Measurements from ENCODE around the gene FGF3. TPM values are rescaled to one million over a fixed set of nuclear protein-coding genes. Genes with fewer than 3 reads are reported as not detected.

Gene FGF3
- polyA plus RNA-seq, 3 donors = not detected

DNA sequence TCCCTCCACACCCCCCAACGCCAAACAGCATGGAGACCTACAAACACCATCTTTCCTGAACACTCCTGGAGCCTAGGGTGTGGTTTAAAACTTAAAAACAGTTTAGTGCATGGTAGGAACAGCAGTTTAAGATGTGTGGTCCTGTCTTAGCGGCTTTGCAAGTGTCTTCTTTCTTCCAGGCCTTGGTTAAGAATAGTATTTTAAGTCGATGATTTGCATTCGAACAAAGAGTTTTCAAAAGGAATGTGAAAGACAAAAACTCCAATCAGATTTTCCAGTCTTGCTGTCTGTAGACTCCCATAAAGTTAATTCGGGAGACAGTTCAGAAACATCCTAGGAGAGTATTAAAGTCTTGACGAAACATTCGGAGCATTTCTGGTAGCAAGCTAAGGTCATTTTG is 47.8 kb downstream of the FGF3 start:
- Histone ChIP-seq H3K36me3 (replicated peaks in 1 of 2; ENCODE audit: control insufficient read depth in 1 of 2, insufficient read depth in 2 of 2, low read length in 2 of 2) (no peaks in the 10 kb centered on the region), H3K4me1 (ENCODE audit: control insufficient read depth in 1 of 2, insufficient read depth in 2 of 2, low read length in 2 of 2) (no peaks in the 10 kb centered on the region), H3K4me2 (replicated peaks; ENCODE audit: extremely low read depth, low read length, poor library complexity, severe bottlenecking) (no peak overlapping the region), H3K27ac (ENCODE audit: low read depth in 1 of 2, low read length in 2 of 2) (no peak overlapping the region), H4K20me1 (ENCODE audit: insufficient read depth, low read length) (no peaks in the 10 kb centered on the region), H2AFZ (ENCODE audit: insufficient read depth, low read depth, low read length, poor library complexity, severe bottlenecking) (no peak overlapping the region), H3K79me2 (ENCODE audit: insufficient read depth, low read length) (no peaks in the 10 kb centered on the region), H3K27me3 (ENCODE audit: control insufficient read depth in 2 of 2, insufficient read depth in 2 of 2, low read length in 2 of 2) (peaks cover 15 to 51% of the 10 kb centered on the region in 2 donors), H3K4me3 (replicated peaks in 1 of 3; ENCODE audit: low read depth in 2 of 3, low read length in 3 of 3) (no peak overlapping the region), H3K9me3 (replicated peaks in 1 of 2; ENCODE audit: control insufficient read depth in 1 of 2, insufficient read depth in 1 of 2, low read length in 2 of 2) (no peaks in the 10 kb centered on the region), H3K9ac (ENCODE audit: insufficient read depth, low read length, poor library complexity, severe bottlenecking) (no peak overlapping the region)
- no peaks in the 10 kb centered on the region for H3K36me3 Mint-ChIP-seq
- H3K27me3 Mint-ChIP-seq (ENCODE audit: low read depth in 3 of 3) = peaks cover 44 to 66% (median 48%) of the 10 kb centered on the region in 3 donors
- H3K27ac Mint-ChIP-seq = peak overlapping the region in 1 of 7 donors; percentile 57
- H3K4me1 Mint-ChIP-seq = no peaks in the 10 kb centered on the region
- intact Hi-C loops (cut with micrococcal nuclease) = no loop called here
- WGBS (ENCODE audit: insufficient coverage) = no CpG with 5 or more reads among the region's 7 CpGs
- no peak overlapping the region for H3K4me3 Mint-ChIP-seq
- H3K9me3 Mint-ChIP-seq = peaks cover 0 to 10% (median 0%) of the 10 kb centered on the region in 7 donors
- no peak for DNase-seq
- TF ChIP-seq, protein P1, sequence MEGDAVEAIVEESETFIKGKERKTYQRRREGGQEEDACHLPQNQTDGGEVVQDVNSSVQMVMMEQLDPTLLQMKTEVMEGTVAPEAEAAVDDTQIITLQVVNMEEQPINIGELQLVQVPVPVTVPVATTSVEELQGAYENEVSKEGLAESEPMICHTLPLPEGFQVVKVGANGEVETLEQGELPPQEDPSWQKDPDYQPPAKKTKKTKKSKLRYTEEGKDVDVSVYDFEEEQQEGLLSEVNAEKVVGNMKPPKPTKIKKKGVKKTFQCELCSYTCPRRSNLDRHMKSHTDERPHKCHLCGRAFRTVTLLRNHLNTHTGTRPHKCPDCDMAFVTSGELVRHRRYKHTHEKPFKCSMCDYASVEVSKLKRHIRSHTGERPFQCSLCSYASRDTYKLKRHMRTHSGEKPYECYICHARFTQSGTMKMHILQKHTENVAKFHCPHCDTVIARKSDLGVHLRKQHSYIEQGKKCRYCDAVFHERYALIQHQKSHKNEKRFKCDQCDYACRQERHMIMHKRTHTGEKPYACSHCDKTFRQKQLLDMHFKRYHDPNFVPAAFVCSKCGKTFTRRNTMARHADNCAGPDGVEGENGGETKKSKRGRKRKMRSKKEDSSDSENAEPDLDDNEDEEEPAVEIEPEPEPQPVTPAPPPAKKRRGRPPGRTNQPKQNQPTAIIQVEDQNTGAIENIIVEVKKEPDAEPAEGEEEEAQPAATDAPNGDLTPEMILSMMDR (IDR thresholded peaks at IDR 0.05) = no peak

DNA sequence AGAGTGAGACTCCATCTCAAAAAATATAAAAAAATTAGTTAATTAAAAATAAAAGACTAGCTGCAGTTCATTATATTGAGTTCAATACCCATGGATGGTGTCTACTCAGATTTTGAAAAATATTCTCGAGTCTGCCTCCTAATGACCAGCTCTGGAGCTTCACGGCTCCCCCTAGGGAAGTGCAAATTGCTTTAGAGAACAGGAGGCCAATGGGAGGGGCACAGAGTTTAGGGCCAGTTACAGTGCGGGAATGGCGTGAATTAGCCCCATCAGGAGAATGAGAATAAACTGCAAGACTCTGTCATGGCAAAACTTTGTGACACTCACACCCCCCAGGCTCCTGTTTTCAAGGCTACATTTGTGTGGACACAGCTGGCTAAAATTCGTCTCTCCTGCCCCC is 48.7 kb downstream of the FGF3 start:
- 20% methylated on average over 3 of the region's 5 CpGs for WGBS (ENCODE audit: insufficient coverage)
- Histone ChIP-seq H3K4me3 (replicated peaks in 1 of 3; ENCODE audit: low read depth in 2 of 3, low read length in 3 of 3) (no peak overlapping the region), H3K36me3 (replicated peaks in 1 of 2; ENCODE audit: control insufficient read depth in 1 of 2, insufficient read depth in 2 of 2, low read length in 2 of 2) (no peaks in the 10 kb centered on the region), H4K20me1 (ENCODE audit: insufficient read depth, low read length) (no peaks in the 10 kb centered on the region), H3K4me1 (ENCODE audit: control insufficient read depth in 1 of 2, insufficient read depth in 2 of 2, low read length in 2 of 2) (no peaks in the 10 kb centered on the region), H3K4me2 (replicated peaks; ENCODE audit: extremely low read depth, low read length, poor library complexity, severe bottlenecking) (no peak overlapping the region), H2AFZ (ENCODE audit: insufficient read depth, low read depth, low read length, poor library complexity, severe bottlenecking) (no peak overlapping the region), H3K27me3 (ENCODE audit: control insufficient read depth in 2 of 2, insufficient read depth in 2 of 2, low read length in 2 of 2) (peaks cover 10 to 42% of the 10 kb centered on the region in 2 donors), H3K79me2 (ENCODE audit: insufficient read depth, low read length) (no peaks in the 10 kb centered on the region), H3K9ac (ENCODE audit: insufficient read depth, low read length, poor library complexity, severe bottlenecking) (no peak overlapping the region), H3K9me3 (replicated peaks in 1 of 2; ENCODE audit: control insufficient read depth in 1 of 2, insufficient read depth in 1 of 2, low read length in 2 of 2) (no peaks in the 10 kb centered on the region), H3K27ac (ENCODE audit: low read depth in 1 of 2, low read length in 2 of 2) (no peak overlapping the region)
- H3K9me3 Mint-ChIP-seq = peaks cover 0 to 9% (median 0%) of the 10 kb centered on the region in 7 donors
- TF ChIP-seq, protein P1 (IDR thresholded peaks at IDR 0.05) = no peak
- no peak overlapping the region for H3K27ac Mint-ChIP-seq
- DNase-seq = no peak
- H3K27me3 Mint-ChIP-seq (ENCODE audit: low read depth in 3 of 3) = peaks cover 38 to 57% (median 41%) of the 10 kb centered on the region in 3 donors
- intact Hi-C loops (cut with micrococcal nuclease) = no loop called here
- H3K36me3 Mint-ChIP-seq = no peaks in the 10 kb centered on the region
- H3K4me3 Mint-ChIP-seq = no peak overlapping the region
- no peaks in the 10 kb centered on the region for H3K4me1 Mint-ChIP-seq
